Stimulated activated CD8-positive, alpha-beta memory T cell treated with anti-CD3 and anti-CD28 coated beads, Interleukin-4, amount 100 ng/mL, for 24 hours (primary cell): ENCODE results near the gene IFNK.

Experiments
- DNase-seq: peaks from one replicate; pipeline ENCODE4 v3.0.0-alpha.2; 2020; ENCODE audit warnings: low read depth

Gene IFNK

GRCh38 chr9:27539479-27540441 lies 15.7 kb downstream of the IFNK start:
- DNase-seq, result no peak

- no peak for DNase-seq
These were observed 16.4 kb downstream of the IFNK start for GRCh38 chr9:27540502-27540901.

- DNase-seq, result no peak
These were observed 17.6 kb downstream of the IFNK start for GRCh38 chr9:27541740-27542139.

- no peak for DNase-seq
These were observed 18.4 kb downstream of the IFNK start for GRCh38 chr9:27542508-27542907.

- no peak for DNase-seq
These were observed 21.4 kb downstream of the IFNK start for GRCh38 chr9:27545471-27545870.

- DNase-seq, result no peak
These were observed 24.1 kb downstream of the IFNK start for GRCh38 chr9:27548055-27548741.

GRCh38 chr9:27549196-27549755 lies 25.2 kb downstream of the IFNK start:
- no peak for DNase-seq

GRCh38 chr9:27554712-27555111 lies 30.6 kb downstream of the IFNK start:
- DNase-seq, result no peak

- DNase-seq, result no peak
These were observed 32.4 kb downstream of the IFNK start for GRCh38 chr9:27556470-27556869.

- no peak for DNase-seq
These were observed 34.2 kb downstream of the IFNK start for GRCh38 chr9:27558307-27558706.

GRCh38 chr9:27560457-27560856 lies 36.4 kb downstream of the IFNK start:
- DNase-seq, result no peak

GRCh38 chr9:27561685-27562084 lies 37.6 kb downstream of the IFNK start:
- no peak for DNase-seq

- DNase-seq, result no peak
These were observed 39.8 kb downstream of the IFNK start for GRCh38 chr9:27563738-27564430.

GRCh38 chr9:27564670-27565069 lies 40.6 kb downstream of the IFNK start:
- DNase-seq, result no peak

GRCh38 chr9:27565696-27566095 lies 41.6 kb downstream of the IFNK start:
- DNase-seq, result no peak

- no peak for DNase-seq
These were observed 42.0 kb downstream of the IFNK start for GRCh38 chr9:27566118-27566517.

GRCh38 chr9:27569406-27569805 lies 45.3 kb downstream of the IFNK start:
- DNase-seq, result no peak

GRCh38 chr9:27571011-27571410 lies 46.9 kb downstream of the IFNK start:
- no peak for DNase-seq

- DNase-seq, result no peak
These were observed 48.0 kb downstream of the IFNK start for GRCh38 chr9:27572061-27572460.

- DNase-seq, result no peak
These were observed 48.5 kb downstream of the IFNK start for GRCh38 chr9:27572566-27572917.

GRCh38 chr9:27572918-27573633 lies 49.0 kb downstream of the IFNK start, which contains the start of gene C9orf72:
TSS of gene C9orf72 (minus strand) at chr9:27573481. CDS start at chr9:27567120, 6,361 bp downstream.
- peak; percentile 74 for DNase-seq
